ENCODE measurements around the gene SPTSSA.
"Not testable (repeated sequence)": the region's sequence is repeated elsewhere in the genome, so short reads cannot be mapped to it uniquely, and the experiment has no call there.

Gene SPTSSA

GRCh38 chr14:34426313-34427295, 35.4 kb downstream of the SPTSSA start:
- no peak for DNase-seq (ENCODE audit: low spot score)

GRCh38 chr14:34425095-34425851, 36.8 kb downstream of the SPTSSA start:
- DNase-seq (ENCODE audit: low spot score), result no peak

GRCh38 chr14:34424488-34424887, 37.6 kb downstream of the SPTSSA start:
- DNase-seq (ENCODE audit: low spot score), result no peak

- DNase-seq (ENCODE audit: low spot score), result no peak
These were observed 38.6 kb downstream of the SPTSSA start for GRCh38 chr14:34423445-34423844.

DNA sequence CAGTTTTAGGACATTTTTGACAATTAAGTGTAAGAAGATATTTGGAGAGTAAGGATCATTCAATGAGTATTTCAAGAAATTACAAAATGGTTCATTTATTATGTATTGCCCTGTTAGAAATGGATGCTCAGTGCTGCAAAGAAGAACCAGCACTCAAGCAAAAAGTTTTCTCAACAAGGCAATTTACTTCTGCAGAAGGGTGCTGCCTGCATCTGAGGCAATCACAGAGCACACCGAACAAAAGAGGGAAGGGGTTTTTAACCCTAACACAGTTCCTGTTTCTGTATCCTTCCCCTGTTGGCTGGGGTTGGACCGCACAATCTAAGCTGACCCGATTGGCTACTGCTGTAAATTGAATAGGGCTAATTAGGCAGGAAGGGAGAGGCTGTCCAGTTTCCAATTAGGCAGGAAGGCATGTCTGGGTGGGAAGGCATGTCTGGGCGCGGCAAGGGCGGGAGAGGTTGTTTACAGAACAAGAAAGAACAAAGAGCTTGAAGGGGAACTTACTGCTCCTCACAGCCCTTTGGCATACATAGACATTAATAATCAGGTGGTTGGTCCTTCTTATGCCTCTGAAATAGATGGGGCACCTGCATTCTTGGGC, 41.4 kb downstream of the SPTSSA start:
- DNase-seq (ENCODE audit: low spot score), result no peak

DNA sequence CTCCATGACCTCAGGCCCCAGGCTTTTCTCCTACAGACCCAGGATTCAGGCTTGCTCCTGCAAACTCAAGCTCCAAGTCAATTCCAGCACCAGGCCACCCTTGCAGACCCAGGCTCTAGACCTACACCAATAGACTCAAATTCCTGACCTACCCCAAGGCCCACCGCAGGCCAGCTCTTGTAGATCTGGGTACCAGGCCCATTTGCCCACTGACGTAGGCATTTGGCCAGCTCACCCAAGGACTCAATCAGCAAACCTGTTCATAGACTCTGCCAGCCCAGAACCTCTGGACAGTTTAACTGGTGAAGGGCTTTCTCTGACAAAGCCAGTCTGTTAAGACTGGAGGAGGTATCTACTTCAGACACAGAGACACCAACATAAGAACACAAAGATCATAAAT, 52.3 kb downstream of the SPTSSA start:
- DNase-seq (ENCODE audit: low spot score), result no peak

- no peak for DNase-seq (ENCODE audit: low spot score)
These were observed 54.1 kb downstream of the SPTSSA start for GRCh38 chr14:34407951-34408350.

DNA sequence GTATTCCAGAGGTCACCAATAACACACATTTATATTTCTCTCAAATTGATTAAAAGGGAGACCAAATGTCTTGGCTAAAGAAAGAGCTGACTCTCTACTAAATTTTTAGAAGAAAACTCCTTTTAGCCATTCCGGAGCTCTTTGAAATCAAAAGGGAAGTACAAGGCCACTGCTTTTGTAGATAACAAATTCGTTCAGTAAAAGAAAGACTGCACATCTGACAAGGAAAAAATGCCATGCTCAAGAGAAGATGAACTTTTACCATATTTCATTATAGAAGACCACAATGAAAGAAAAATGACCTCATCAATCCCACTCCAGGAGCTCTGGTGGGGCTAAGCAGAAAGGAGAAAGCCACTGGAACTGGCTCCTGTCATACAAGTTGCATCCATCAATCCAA, 57.6 kb downstream of the SPTSSA start:
- no peak for DNase-seq (ENCODE audit: low spot score)

DNA sequence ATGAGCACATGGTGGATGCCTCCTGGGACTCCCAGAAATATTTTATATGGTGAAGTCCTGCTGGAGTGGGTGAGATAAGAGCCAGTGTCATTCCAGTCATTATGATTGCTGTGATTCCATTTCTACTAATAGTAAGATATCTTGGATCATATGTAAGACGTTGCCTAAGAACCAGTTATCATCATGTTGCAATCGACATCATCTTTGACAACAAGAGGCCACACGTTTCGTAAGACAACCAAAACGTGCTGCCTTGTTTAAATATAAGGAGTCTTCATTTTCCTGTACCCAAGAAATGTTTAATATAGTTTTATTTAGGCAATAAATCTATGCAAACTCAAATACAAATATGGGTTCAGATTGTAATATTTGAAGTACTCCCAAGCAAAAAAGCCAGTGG, 58.4 kb downstream of the SPTSSA start:
- no peak for DNase-seq (ENCODE audit: low spot score)

GRCh38 chr14:34398024-34398423, 64.0 kb downstream of the SPTSSA start:
- no peak for DNase-seq (ENCODE audit: low spot score)

DNA sequence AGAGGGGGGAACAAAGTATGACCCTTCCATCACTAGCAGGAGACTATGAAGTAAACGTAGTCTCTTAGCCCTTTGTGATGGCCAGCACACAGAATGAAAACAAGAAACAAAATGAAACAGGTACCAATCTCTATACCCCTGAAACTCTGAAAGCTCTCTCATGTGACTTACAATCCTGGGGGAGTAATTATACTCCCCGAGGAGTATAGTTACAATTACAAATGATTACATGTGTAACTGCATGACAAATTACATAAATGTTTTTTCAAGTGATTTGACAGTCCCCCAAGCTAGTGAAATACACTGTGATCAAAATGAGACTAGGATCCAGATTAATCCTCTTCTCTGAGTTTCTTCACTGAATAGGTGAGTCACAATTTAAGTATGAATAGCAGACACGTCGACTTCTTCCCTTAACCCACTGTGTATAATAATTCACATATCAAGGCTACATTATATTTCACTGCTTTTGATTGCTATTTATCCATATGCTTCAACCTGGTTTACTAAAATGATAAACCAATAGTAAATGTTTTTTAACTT, 74.0 kb downstream of the SPTSSA start:
- no peak for DNase-seq (ENCODE audit: low spot score)

GRCh38 chr14:34386865-34387485, 75.1 kb downstream of the SPTSSA start:
- no peak for DNase-seq (ENCODE audit: low spot score)

DNA sequence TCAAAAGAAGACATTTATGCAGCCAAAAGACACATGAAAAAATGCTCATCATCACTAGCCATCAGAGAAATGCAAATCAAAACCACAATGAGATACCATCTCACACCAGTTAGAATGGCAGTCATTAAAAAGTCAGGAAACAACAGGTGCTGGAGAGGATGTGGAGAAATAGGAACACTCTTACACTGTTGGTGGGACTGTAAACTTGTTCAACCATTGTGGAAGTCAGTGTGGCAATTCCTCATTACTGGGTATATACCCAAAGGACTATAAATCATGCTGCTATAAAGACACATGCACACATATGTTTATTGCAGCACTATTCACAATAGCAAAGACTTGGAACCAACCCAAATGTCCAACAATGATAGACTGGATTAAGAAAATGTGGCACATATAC, 76.2 kb downstream of the SPTSSA start:
- not testable (repeated sequence) for DNase-seq (ENCODE audit: low spot score)

GRCh38 chr14:34383839-34384238, 78.2 kb downstream of the SPTSSA start:
- DNase-seq (ENCODE audit: low spot score), result no peak

Data from NAMALWA (cell line).